HG03457 (cell line): ENCODE data around the gene TMEM219.
"Not testable (repeated sequence)": the region's sequence is repeated elsewhere in the genome, so short reads cannot be mapped to it uniquely, and the experiment has no call there.

Experiments used
- ATAC-seq: cut with Tn5 transposase; IDR thresholded peaks from one replicate; pipeline ENCODE4 v1.9.1; 2021; ENCODE audit warnings: moderate number of reproducible peaks; ENCODE audit not compliant: unreplicated experiment

The TMEM219 gene

GRCh38 chr16:29950806-29951461, 10.9 kb upstream of the TMEM219 start:
- ATAC-seq: no peak

- no peak for ATAC-seq
These were observed 10.1 kb upstream of the TMEM219 start for GRCh38 chr16:29951625-29952365.

- ATAC-seq: no peak
These were observed 3.1 kb upstream of the TMEM219 start for GRCh38 chr16:29958756-29959155.

DNA sequence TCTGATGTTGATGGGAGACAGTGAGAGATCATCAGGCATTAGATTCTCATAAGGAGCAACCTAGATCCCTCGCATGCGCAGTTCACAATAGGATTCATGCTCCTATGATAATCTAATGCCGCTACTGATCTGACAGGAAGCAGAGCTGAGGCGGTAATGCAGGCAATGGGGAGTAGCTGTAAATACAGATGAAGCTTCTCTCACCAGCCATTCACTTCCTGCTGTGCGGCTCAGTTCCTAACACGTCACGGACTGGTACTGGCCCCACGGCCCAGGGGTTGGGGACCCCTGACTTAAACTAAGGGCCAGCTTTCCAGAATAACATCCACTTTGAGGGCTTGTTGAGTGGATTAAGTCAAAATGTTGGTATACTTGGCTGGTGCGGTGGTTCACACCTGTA, 2.6 kb upstream of the TMEM219 start:
- no peak for ATAC-seq

GRCh38 chr16:29959821-29960220, 2.1 kb upstream of the TMEM219 start:
- not testable (repeated sequence) for ATAC-seq

DNA sequence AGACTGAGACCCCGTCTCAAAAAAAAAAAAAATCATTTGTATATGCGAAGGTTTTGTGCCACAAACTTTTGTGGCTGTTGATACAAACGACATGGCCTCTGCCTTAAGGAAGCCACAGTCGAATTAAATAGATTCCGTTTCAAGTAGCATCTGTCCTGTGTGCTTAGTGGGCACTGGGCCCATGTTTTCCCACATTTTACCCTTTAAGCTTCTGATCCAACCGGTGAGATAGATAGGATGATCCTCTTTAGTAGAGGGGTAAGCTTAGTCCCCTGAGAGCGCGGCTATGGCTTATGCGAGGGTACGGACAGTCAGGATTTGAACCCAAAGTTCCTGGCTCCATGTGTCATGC, 776 bp upstream of the TMEM219 start:
- no peak for ATAC-seq

- ATAC-seq: peak; percentile 7
These were observed 590 bp downstream of the TMEM219 start for GRCh38 chr16:29962344-29962994.

- no peak for ATAC-seq
These were observed 1.3 kb downstream of the TMEM219 start for GRCh38 chr16:29963021-29963743.

- ATAC-seq: no peak
These were observed 6.3 kb downstream of the TMEM219 start for GRCh38 chr16:29968205-29968604.

- no peak for ATAC-seq
These were observed 9.4 kb downstream of the TMEM219 start for GRCh38 chr16:29971304-29971703.

DNA sequence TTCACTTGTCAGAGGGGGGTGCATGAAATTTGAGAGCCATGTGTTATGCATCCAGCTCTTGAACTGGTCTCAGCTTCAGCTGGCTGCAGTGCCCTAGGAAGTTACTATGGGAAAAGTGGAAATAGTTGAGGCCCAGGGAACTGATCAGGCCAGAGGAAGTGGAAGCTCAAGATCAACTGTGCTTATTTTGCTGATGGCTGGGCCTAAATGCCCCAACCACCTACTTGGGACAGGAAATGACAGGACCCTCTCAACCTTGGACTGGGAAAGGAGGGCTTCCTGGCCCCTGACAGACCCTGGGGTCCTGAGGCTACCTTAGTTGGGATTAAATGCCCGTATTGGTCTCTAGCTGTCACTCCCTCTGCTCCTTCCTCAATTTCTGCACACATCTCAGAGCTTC, 10.6 kb downstream of the TMEM219 start:
- no peak for ATAC-seq

DNA sequence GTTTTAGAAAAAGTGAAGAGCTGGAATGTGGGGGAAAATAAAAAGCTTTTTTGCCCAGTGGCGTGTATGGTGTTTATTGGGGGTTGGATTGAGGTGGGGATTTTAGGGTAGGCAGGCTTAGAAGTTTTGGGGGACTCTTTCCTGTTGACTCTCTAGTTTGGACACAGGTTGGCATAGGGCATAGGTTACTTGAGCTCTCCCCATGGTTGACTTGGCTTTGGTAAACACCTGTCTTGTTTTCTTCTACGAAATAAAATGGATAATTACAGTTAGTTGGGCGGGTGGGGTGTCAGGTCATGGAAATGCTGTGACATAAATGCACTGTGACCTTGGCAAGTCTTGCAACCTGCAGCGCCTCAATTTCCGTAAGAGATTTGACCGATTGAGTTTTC, 11.1 kb downstream of the TMEM219 start:
- ATAC-seq: no peak

GRCh38 chr16:29973384-29974246, 11.7 kb downstream of the TMEM219 start, which contains the start of gene TAOK2:
TSS of gene TAOK2 (plus strand) at chr16:29973868. CDS start at chr16:29977773, 3,905 bp downstream.
- ATAC-seq: peak; percentile 70

DNA sequence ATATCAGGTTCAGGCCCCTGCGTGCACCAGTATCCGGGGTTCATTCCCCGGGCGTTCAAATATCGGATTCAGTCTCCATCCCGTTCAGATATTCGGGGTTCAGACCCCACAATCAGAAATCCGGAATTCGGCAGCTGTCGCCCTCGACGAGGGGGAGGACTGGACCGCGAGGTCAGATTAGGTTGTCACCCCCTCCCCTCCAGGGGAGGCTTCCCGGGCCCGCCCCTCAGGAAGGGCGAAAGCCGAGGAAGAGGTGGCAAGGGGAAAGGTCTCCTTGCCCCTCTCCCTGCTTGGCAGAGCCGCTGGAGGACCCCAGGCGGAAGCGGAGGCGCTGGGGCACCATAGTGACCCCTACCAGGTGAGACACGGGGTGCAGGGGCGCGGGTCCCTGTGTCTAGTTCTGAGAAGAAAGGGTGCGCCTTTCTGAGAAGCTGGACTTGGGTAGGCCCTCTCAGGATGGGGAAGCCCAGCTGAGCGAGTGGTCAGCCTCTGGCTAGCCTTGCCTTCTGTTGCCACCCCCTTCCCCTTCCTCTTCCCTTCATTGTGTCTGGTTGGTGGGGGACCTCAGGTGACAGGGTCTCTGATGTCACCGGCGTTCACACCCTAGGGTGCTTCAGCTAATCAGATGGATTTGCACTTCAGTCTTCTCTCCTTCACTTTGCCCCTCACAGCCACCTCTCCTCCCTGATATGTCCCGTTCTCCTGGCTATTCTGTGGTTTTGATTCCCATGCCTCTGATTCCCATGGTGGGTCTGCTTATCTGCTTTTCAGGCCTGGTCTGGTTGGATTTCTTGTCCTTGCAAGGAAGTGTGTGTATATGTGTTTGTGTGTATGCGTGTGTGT, 12.6 kb downstream of the TMEM219 start:
- no peak for ATAC-seq

DNA sequence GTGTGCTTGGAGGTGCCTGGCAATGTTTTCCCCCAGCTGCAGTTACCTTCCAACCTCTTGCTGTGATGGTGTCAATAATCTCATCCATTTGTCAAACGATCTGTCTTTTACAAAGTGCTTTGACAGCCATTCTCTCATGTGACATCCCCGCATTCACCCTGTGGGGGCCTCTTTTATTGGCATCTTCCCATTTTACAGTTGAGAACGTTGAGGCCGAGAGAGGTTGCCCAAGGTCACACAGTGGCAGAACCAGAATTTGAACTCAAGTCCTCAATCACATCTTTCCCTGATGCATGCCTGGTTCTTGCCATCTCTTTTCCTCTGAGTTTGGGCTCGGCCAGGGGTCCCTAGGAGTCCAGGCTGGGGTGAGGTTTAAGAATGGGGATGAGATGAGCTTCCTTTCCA, 13.3 kb downstream of the TMEM219 start:
- ATAC-seq: no peak

DNA sequence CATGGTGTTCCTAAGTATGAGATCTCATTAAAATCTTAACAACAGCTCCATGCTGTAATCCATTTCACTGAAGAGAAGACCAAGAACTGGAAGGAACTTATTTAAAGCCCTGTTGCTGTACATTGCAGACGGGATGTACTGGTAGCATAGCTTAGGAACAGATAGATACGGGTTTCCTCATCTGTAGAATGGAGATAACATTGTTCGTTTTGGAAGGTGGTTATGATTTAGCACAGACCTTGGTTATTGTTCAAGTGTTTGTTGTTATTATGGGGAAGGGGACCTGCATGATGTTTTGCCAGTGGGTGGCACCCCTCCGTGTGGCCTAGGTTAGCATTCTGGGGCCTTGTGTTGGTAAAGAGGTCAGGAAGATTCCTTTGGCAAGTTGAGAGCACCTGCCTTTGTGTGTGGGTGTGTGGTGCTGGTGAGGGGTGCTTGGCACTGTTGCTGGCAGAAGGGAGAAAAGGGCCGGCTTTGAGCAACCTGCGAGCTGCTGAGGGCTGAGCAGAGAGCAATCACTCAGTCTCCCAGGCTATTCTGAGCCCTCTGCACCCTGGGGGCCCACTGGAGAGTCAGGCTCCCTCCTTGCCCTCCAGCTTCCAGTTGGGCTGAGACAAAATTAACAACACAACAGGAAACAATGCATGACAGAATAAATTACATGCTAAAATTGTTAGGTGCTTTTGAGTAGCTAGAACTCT, 14.1 kb downstream of the TMEM219 start:
- ATAC-seq: no peak

DNA sequence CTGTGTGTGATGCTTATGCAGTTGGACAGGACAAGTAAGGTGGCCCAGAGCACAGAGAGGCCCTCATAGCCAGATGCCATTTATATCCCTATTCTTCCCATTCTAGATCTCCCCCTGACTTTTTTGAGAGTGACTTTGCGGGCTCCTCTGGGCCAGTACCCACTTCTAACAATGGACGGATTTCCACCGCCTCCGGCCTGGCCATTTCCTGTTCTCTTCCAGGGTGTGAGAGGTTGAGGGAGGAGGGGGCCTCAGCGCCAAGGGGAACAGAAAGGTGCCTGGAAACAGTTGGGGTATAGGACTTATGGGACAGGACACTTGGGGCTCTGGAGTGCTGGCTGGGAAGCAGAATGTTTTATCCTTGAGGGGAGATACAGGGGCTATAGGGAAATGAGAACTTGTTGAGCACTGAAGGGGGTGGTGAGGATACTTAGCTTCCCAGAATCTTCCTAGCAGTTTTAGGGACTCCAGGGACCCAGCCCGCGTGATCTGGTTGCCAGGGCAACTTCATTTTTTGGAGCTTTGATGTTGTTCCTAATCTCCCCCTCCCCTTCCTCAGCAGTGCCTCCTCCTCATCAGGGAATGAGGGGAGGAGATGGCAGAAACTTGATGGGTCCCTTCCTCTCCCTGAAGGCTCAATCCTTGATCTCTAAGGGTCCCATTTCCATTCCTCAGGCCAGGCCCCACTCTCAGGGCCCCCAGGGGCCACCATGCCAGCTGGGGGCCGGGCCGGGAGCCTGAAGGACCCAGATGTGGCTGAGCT, 15.4 kb downstream of the TMEM219 start:
- ATAC-seq: no peak

- ATAC-seq: no peak
These were observed 16.2 kb downstream of the TMEM219 start for GRCh38 chr16:29978081-29978480.
